GM15510 (cell line): ENCODE data around the gene ZC2HC1C.
A peak's percentile ranks its signal among the peaks of the same experiment; 100 is the strongest.

Experiments used
- POLR2A ChIP-seq: IDR thresholded peaks from 3 replicates; pipeline ENCODE4 v1.6.1; 2011; ENCODE audit warnings: borderline replicate concordance; ENCODE audit not compliant: insufficient read length; ENCODE audit errors: extremely low read depth

The ZC2HC1C gene

DNA sequence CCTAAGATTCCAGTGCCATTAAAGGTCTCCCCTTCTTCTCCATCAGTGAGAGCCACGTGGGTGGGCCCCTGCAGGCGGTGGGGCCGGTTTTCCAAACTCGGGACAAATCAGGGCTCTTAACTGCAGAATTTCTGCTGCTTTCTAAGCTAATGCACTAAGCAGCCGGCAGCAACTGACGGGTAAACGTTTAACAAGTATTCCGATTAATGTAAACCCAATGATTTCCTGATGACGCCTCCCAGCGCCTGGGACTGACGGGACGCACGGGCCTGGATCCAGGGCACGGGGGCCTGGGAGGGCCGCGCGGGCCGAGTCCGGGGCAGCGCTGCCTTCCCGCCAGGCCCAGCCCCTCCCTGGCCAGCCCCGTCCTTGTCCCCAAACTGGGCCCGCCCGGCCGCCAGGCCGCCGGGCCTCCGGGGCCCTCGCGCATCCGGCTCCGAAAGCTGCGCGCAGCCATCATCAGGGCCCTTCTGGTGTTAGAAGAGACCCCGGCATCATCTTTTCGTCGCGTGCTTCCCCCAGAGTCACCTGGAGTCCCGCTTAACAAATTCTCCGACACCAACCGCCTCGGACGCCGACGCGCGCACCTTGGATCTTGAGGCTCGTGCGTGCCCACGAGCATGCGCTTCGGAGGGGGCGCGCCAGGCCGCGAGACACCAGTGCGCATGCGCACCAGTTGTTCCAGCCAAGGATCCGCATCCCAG is 18.4 kb upstream of the ZC2HC1C start, which contains the start of gene MLH3:
TSS of gene MLH3 (minus strand) at position 616 of the 704 bp plus-strand sequence. CDS start 1,812 bp downstream, outside the sequence.
- peak; percentile 76 for TF ChIP-seq POLR2A

DNA sequence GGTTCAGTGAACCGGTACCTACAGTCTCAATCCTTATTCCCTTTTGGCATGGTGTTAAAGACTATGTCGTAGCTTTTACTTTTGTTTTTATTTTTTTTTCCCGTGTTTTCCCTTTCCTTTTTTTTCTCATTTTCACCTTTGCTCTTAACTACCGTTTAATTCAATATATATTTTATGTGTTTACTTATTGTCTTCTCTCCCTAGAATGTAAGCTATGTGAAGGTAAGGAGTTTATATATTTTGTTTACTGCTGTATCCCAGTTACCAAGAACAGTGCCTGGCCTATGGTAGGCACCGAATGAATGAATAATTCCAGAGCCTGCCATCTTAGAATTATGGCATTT is 17.9 kb upstream of the ZC2HC1C start:
- no peak for TF ChIP-seq POLR2A

- TF ChIP-seq POLR2A, result no peak
Observed at GRCh38 chr14:75053396-75054291, 15.8 kb upstream of the ZC2HC1C start.

- no peak for TF ChIP-seq POLR2A
Observed at GRCh38 chr14:75054421-75054820, 15.0 kb upstream of the ZC2HC1C start.

GRCh38 chr14:75059642-75060041 is 9.8 kb upstream of the ZC2HC1C start:
- TF ChIP-seq POLR2A, result no peak

DNA sequence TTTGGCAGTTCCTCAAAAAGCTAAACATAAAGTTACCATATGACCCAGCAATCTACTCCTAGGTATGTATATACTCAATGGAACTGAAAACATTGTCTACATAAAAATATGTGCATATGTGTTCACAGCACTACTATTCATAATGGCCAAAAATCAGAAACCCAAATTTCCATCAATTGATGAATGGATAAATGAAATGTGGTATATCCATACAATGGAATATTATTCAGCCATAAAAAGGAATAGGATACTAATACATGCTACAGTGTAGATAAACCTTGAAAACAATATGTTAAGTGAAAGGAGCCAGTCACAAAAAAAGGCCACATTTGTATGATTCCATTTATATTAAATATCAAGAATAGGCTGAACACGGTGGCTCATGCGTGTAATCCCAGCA is 9.0 kb upstream of the ZC2HC1C start:
- no peak for TF ChIP-seq POLR2A

- TF ChIP-seq POLR2A, result no peak
Observed at GRCh38 chr14:75063013-75063412, 6.4 kb upstream of the ZC2HC1C start.

DNA sequence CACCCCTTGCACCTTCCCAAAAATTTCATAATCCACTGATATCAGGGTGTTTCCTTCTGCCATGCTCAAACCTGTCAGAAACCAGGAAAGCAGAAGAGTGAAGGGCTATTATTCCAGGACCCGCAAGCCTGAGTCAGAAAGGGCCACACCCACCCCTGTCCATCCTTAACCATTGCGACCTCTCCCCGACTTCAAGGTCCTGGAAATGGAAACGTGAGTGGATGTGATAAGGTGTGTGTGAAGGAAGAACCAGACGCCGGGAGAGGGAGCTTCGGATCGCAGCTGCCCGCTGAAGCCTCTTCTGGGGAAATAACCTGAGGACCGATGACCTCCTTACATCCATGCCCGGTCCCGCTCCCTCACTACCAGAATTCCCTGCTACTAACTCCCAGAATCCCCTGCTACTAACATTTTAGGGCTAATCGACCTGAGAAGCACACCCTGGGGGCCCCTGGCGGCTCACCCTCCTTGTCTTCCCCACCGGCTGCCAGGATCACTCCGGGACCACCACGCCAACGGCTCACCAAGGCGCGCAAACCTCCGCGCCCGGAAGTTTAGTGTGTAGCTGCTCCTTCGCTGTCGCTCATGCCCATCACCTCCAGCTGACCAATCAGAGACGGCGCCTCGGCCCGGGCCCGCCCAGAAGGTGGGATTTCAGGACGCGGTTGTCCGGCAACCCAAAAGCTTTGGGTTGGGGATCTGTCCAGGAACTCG is 5.8 kb upstream of the ZC2HC1C start, which contains the start of gene ACYP1:
TSS of gene ACYP1 (minus strand) at position 534 of the 714 bp plus-strand sequence. CDS start at position 63, 471 bp downstream.
- TF ChIP-seq POLR2A, result peak; percentile 60

- TF ChIP-seq POLR2A, result no peak
Observed at GRCh38 chr14:75064205-75064567, 5.3 kb upstream of the ZC2HC1C start.

- TF ChIP-seq POLR2A, result no peak
Observed at GRCh38 chr14:75066691-75067090, 2.8 kb upstream of the ZC2HC1C start.

GRCh38 chr14:75067212-75067611 is 2.2 kb upstream of the ZC2HC1C start:
- no peak for TF ChIP-seq POLR2A

DNA sequence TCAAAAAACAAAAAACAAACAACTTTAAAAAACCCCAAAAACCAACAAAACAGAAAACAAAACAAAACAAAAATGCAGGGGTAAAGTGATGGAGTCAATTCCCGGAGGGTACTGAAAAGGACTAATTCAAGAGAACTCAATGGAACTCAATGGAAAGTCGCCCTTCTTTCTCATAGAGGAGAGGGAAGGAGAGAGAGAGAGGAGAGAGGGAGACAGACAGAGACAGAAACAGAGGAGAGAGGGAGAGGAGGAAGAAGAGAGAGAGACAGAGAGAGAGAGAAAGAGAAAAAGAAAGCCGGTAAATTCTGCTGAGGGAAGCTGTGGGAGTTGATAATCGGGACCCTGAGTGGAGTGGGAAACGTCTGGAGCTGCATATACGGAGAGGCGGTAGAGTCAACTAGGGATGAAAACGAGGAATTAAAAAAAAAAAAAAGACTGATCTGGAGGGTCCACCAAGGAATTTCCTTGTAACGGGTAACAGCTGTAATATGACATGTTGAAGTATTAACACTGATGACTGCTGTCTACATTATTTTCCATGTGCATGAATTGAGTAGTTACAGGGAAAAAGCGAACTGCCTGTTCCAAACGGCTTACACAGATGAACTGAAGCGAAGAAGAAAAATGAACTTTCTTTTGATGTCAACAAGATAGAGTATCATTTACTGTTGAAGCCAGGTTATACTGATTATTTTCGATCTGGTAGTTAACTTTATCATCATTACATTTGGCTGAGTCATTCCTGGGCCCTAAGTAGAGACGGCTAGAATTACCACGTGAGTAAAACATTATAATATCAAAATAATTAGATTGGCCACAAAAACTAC is 934 bp upstream of the ZC2HC1C start:
- no peak for TF ChIP-seq POLR2A

GRCh38 chr14:75069811-75070145 is 337 bp downstream of the ZC2HC1C start:
- TF ChIP-seq POLR2A, result no peak

DNA sequence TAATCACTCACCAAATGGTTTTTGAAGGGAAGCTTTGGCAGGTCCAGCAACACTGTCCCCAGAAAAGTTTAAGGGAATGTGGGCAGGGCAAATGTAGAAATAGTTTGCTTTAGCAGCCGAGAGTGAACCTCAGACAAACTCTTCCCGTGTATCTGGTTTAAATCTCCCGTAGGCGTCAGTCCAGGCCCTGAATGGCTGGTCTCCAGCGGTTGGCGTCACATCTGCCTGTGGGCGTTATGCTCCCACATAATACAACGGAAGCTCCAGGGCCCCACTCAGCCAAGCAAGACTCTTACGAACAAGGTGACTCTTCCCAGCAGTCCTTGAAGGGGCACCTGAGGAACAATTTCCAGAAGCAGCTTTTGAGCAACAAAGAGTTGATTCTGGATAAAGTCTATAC is 942 bp downstream of the ZC2HC1C start:
- TF ChIP-seq POLR2A, result no peak
